Trophoblast cell (in vitro differentiated cells and primary cell): ENCODE data around the gene SHISA4.
"Not testable (repeated sequence)": the region's sequence is repeated elsewhere in the genome, so short reads cannot be mapped to it uniquely, and the experiment has no call there.

Experiments
- DNase-seq, 2 donors: peaks; one replicate each; pipeline ENCODE4 v3.0.0-alpha.2; 2016
- H2AFZ ChIP-seq: 2 replicates; pipeline ENCODE4 v1.6.1; 2013; ENCODE audit warnings: low read length, moderate library complexity, mild to moderate bottlenecking; ENCODE audit not compliant: insufficient read depth, poor library complexity
- H2AK5ac ChIP-seq: 2 replicates; pipeline ENCODE4 v1.6.1; 2013; ENCODE audit warnings: mild to moderate bottlenecking, low read length
- H2BK120ac ChIP-seq: 2 replicates; pipeline ENCODE4 v1.6.1; 2013; ENCODE audit warnings: low read length, mild to moderate bottlenecking, moderate library complexity; ENCODE audit not compliant: insufficient read depth, poor library complexity
- H2BK12ac ChIP-seq: 2 replicates; pipeline ENCODE4 v1.6.1; 2013; ENCODE audit warnings: mild to moderate bottlenecking, low read length, moderate library complexity
- H2BK5ac ChIP-seq: 2 replicates; pipeline ENCODE4 v1.6.1; 2013; ENCODE audit warnings: low read length, low read depth, moderate library complexity, mild to moderate bottlenecking; ENCODE audit not compliant: poor library complexity
- H3K14ac ChIP-seq: 2 replicates; pipeline ENCODE4 v1.6.1; 2013; ENCODE audit warnings: mild to moderate bottlenecking, low read length
- H3K18ac ChIP-seq: 2 replicates; pipeline ENCODE4 v1.6.1; 2013; ENCODE audit warnings: mild to moderate bottlenecking, low read length
- H3K23ac ChIP-seq: 2 replicates; pipeline ENCODE4 v1.6.1; 2013; ENCODE audit warnings: low read length
- H3K27ac ChIP-seq: 2 replicates; pipeline ENCODE4 v1.5.1; 2013; ENCODE audit warnings: low read depth, mild to moderate bottlenecking, inconsistent platforms, low read length, moderate library complexity
- H3K27me3 ChIP-seq: 2 replicates; pipeline ENCODE4 v1.6.1; 2013; ENCODE audit warnings: inconsistent platforms, mild to moderate bottlenecking, low read length, moderate library complexity; ENCODE audit not compliant: insufficient read depth
- H3K36me3 ChIP-seq, 2 experiments: 1 replicate in 1 of 2; 2 replicates in 1 of 2; pipeline ENCODE4 v1.6.1; 2013; ENCODE audit warnings: low read length in 2 of 2, mild to moderate bottlenecking in 2 of 2, moderate library complexity in 1 of 2; ENCODE audit not compliant: insufficient read depth in 2 of 2, control insufficient read depth in 1 of 2
- H3K4ac ChIP-seq: 2 replicates; pipeline ENCODE4 v1.6.1; 2013; ENCODE audit warnings: low read depth, mild to moderate bottlenecking, low read length, moderate library complexity
- H3K4me1 ChIP-seq, 2 experiments: 1 replicate in 1 of 2; 2 replicates in 1 of 2; pipeline ENCODE4 v1.6.1; 2013; ENCODE audit warnings: low read length in 2 of 2, mild to moderate bottlenecking in 2 of 2, moderate library complexity in 1 of 2; ENCODE audit not compliant: insufficient read depth in 2 of 2, control insufficient read depth in 1 of 2
- H3K4me2 ChIP-seq: 2 replicates; pipeline ENCODE4 v1.6.1; 2013; ENCODE audit warnings: inconsistent platforms, mild to moderate bottlenecking, low read length, moderate library complexity
- H3K4me3 ChIP-seq: 2 replicates; pipeline ENCODE4 v1.5.1; 2013; ENCODE audit warnings: mild to moderate bottlenecking, low read depth, low read length, inconsistent platforms
- H3K79me1 ChIP-seq: one replicate; pipeline ENCODE4 v1.6.1; 2013; ENCODE audit warnings: low read length
- H3K79me2 ChIP-seq: 2 replicates; pipeline ENCODE4 v1.6.1; 2013; ENCODE audit warnings: low read length, mild to moderate bottlenecking; ENCODE audit not compliant: control insufficient read depth, insufficient read depth, poor library complexity
- H3K9ac ChIP-seq: 2 replicates; pipeline ENCODE4 v1.6.1; 2013; ENCODE audit warnings: mild to moderate bottlenecking, low read length
- H3K9me3 ChIP-seq: 2 replicates; pipeline ENCODE4 v1.6.1; 2013; ENCODE audit warnings: low read depth, mild to moderate bottlenecking, control low read depth, inconsistent platforms, low read length; ENCODE audit not compliant: insufficient read depth
- H4K12ac ChIP-seq: 2 replicates; pipeline ENCODE4 v1.6.1; 2013; ENCODE audit warnings: low read depth, mild to moderate bottlenecking, low read length, moderate library complexity
- H4K8ac ChIP-seq: 2 replicates; pipeline ENCODE4 v1.6.1; 2013; ENCODE audit warnings: low read depth, mild to moderate bottlenecking, low read length, moderate library complexity
- H4K91ac ChIP-seq: one replicate; pipeline ENCODE4 v1.6.1; 2013; ENCODE audit warnings: low read depth, mild to moderate bottlenecking, low read length, moderate library complexity
- WGBS: extraction: QIAGEN DNeasy Blood & Tissue Kit; methylation state at CpG from one replicate; pipeline ENCODE4 v1.1.7; 2013; ENCODE audit warnings: missing lambda C conversion rate; ENCODE audit not compliant: insufficient read length, insufficient coverage; ENCODE audit errors: extremely low coverage; 5-methylcytosine and 5-hydroxymethylcytosine counted together

The SHISA4 gene

GRCh38 chr1:201939148-201939547 is 50.5 kb downstream of the SHISA4 start:
- H4K91ac ChIP-seq = no peak overlapping the region
- no peak overlapping the region for H3K4me3 ChIP-seq
- no CpG with 5 or more reads among the region's 4 CpGs for WGBS
- no peak overlapping the region for H3K14ac ChIP-seq
- no peak overlapping the region for H3K23ac ChIP-seq
- H3K79me1 ChIP-seq = peaks cover 9% of the 10 kb centered on the region
- H3K18ac ChIP-seq = no peak overlapping the region
- H4K12ac ChIP-seq = no peak overlapping the region
- peaks cover 2% of the 10 kb centered on the region for H3K9me3 ChIP-seq
- no peak overlapping the region for H3K27ac ChIP-seq
- H3K27me3 ChIP-seq = no peaks in the 10 kb centered on the region
- H2AFZ ChIP-seq = no peak overlapping the region
- H2BK12ac ChIP-seq = no peak overlapping the region
- H3K4ac ChIP-seq = no peak overlapping the region
- H3K4me2 ChIP-seq = no peak overlapping the region
- no peak overlapping the region for H3K9ac ChIP-seq
- H3K4me1 ChIP-seq = peaks cover 12 to 16% of the 10 kb centered on the region in 2 experiments
- no peaks in the 10 kb centered on the region for H3K36me3 ChIP-seq
- H3K79me2 ChIP-seq = no peaks in the 10 kb centered on the region
- H2BK120ac ChIP-seq = no peak overlapping the region
- no peak overlapping the region for H4K8ac ChIP-seq
- no peak for DNase-seq
- no peak overlapping the region for H2AK5ac ChIP-seq
- no peak overlapping the region for H2BK5ac ChIP-seq

GRCh38 chr1:201939574-201939973 is 50.9 kb downstream of the SHISA4 start:
- no peaks in the 10 kb centered on the region for H3K36me3 ChIP-seq
- no peak for DNase-seq
- no peak overlapping the region for H3K4ac ChIP-seq
- WGBS = no CpG with 5 or more reads among the region's 5 CpGs
- H3K27ac ChIP-seq = no peak overlapping the region
- H3K9ac ChIP-seq = no peak overlapping the region
- no peak overlapping the region for H3K18ac ChIP-seq
- no peak overlapping the region for H3K4me3 ChIP-seq
- peaks cover 9% of the 10 kb centered on the region for H3K79me1 ChIP-seq
- no peak overlapping the region for H2BK120ac ChIP-seq
- H2AK5ac ChIP-seq = no peak overlapping the region
- H3K4me2 ChIP-seq = no peak overlapping the region
- H3K79me2 ChIP-seq = no peaks in the 10 kb centered on the region
- no peak overlapping the region for H4K12ac ChIP-seq
- H3K4me1 ChIP-seq = peaks cover 12 to 14% of the 10 kb centered on the region in 2 experiments
- no peak overlapping the region for H3K14ac ChIP-seq
- no peaks in the 10 kb centered on the region for H3K27me3 ChIP-seq
- no peak overlapping the region for H4K8ac ChIP-seq
- H2BK5ac ChIP-seq = no peak overlapping the region
- no peak overlapping the region for H4K91ac ChIP-seq
- peaks cover 2% of the 10 kb centered on the region for H3K9me3 ChIP-seq
- H2BK12ac ChIP-seq = no peak overlapping the region
- H3K23ac ChIP-seq = no peak overlapping the region
- no peak overlapping the region for H2AFZ ChIP-seq

GRCh38 chr1:201940316-201940715 is 51.6 kb downstream of the SHISA4 start:
- H3K18ac ChIP-seq, H3K27ac ChIP-seq, H3K4me2 ChIP-seq, H4K12ac ChIP-seq, H3K9me3 ChIP-seq, H3K9ac ChIP-seq, H2BK12ac ChIP-seq, H3K79me2 ChIP-seq, H3K79me1 ChIP-seq, H3K14ac ChIP-seq, DNase-seq, H2AFZ ChIP-seq, H3K4ac ChIP-seq, H3K23ac ChIP-seq, H3K27me3 ChIP-seq, H2AK5ac ChIP-seq, H2BK120ac ChIP-seq, H3K36me3 ChIP-seq, H3K4me3 ChIP-seq, H4K8ac ChIP-seq, H4K91ac ChIP-seq, H2BK5ac ChIP-seq: not testable (repeated sequence)
- H3K4me1 ChIP-seq = peaks cover 12 to 14% of the 10 kb centered on the region in 2 experiments
- WGBS = no CpG with 5 or more reads among the region's 10 CpGs

GRCh38 chr1:201941420-201942128 is 52.9 kb downstream of the SHISA4 start:
- peaks cover 16 to 19% of the 10 kb centered on the region in 2 experiments for H3K4me1 ChIP-seq
- DNase-seq = no peak
- H3K9me3 ChIP-seq = no peaks in the 10 kb centered on the region
- no peaks in the 10 kb centered on the region for H3K36me3 ChIP-seq
- H3K23ac ChIP-seq = no peak overlapping the region
- peak overlapping the region; percentile 77 for H2AFZ ChIP-seq
- H3K18ac ChIP-seq = peak overlapping the region; percentile 76
- H3K4me2 ChIP-seq = peak overlapping the region; percentile 43
- H2BK120ac ChIP-seq = peak overlapping the region; percentile 70
- H3K14ac ChIP-seq = peak overlapping the region; percentile 73
- H3K79me1 ChIP-seq = peaks cover 10% of the 10 kb centered on the region
- peak overlapping the region; percentile 54 for H3K9ac ChIP-seq
- no CpG with 5 or more reads among the region's 18 CpGs for WGBS
- no peak overlapping the region for H2AK5ac ChIP-seq
- H2BK12ac ChIP-seq = peak overlapping the region; percentile 34
- peak overlapping the region; percentile 65 for H2BK5ac ChIP-seq
- H3K27me3 ChIP-seq = no peaks in the 10 kb centered on the region
- no peaks in the 10 kb centered on the region for H3K79me2 ChIP-seq
- H4K8ac ChIP-seq = peak overlapping the region; percentile 90
- peak overlapping the region; percentile 83 for H4K91ac ChIP-seq
- peak overlapping the region; percentile 80 for H3K27ac ChIP-seq
- H3K4me3 ChIP-seq = no peak overlapping the region
- H4K12ac ChIP-seq = peak overlapping the region; percentile 63
- H3K4ac ChIP-seq = peak overlapping the region; percentile 39
